Neural progenitor cell (in vitro differentiated cells): Measurements from ENCODE around the gene NDST1. TPM values are rescaled to one million over a fixed set of nuclear protein-coding genes. Genes with fewer than 3 reads are reported as not detected.

Experiments
- DNase-seq: peaks from one replicate; pipeline ENCODE4 v3.0.0-alpha.2; 2016; ENCODE audit warnings: low spot score
- H2AFZ ChIP-seq: fragments of 200-600 bp; sonication (generic); replicated peaks from 2 replicates; pipeline ENCODE4 v1.6.1; 2016; ENCODE audit warnings: antibody characterized with exemption
- H3F3A ChIP-seq: fragments of 200-600 bp; sonication (generic); 2 replicates; pipeline ENCODE4 v1.6.1; 2016; ENCODE audit warnings: antibody characterized with exemption, low read depth
- H3K27ac ChIP-seq: fragments of 200-600 bp; sonication (generic); 2 replicates; pipeline ENCODE4 v1.5.1; 2016; ENCODE audit warnings: mild to moderate bottlenecking
- H3K27me3 ChIP-seq: fragments of 200-600 bp; sonication (generic); 2 replicates; pipeline ENCODE4 v1.6.1; 2016; ENCODE audit warnings: mild to moderate bottlenecking, moderate library complexity
- H3K36me3 ChIP-seq: fragments of 200-600 bp; sonication (generic); 2 replicates; pipeline ENCODE4 v1.5.1; 2016
- H3K4me1 ChIP-seq: fragments of 200-600 bp; sonication (generic); 2 replicates; pipeline ENCODE4 v1.6.1; 2016; ENCODE audit warnings: mixed run types
- H3K4me2 ChIP-seq: fragments of 200-600 bp; sonication (generic); 2 replicates; pipeline ENCODE4 v1.6.1; 2016
- H3K4me3 ChIP-seq: fragments of 200-600 bp; sonication (generic); 2 replicates; pipeline ENCODE4 v1.5.1; 2016
- H3K79me2 ChIP-seq: fragments of 200-600 bp; sonication (generic); 2 replicates; pipeline ENCODE4 v1.6.1; 2016; ENCODE audit warnings: low read depth
- H3K9ac ChIP-seq: fragments of 200-600 bp; sonication (generic); 2 replicates; pipeline ENCODE4 v1.6.1; 2016
- H3K9me3 ChIP-seq: fragments of 200-600 bp; sonication (generic); 2 replicates; pipeline ENCODE4 v1.5.1; 2016; ENCODE audit warnings: low read depth
- H4K20me1 ChIP-seq: fragments of 200-600 bp; sonication (generic); 2 replicates; pipeline ENCODE4 v1.6.1; 2016; ENCODE audit warnings: low read depth
- H3K27ac Mint-ChIP-seq: 3 replicates; pipeline ENCODE4 v1.8.0; 2021; ENCODE audit warnings: mixed read lengths
- H3K27me3 Mint-ChIP-seq: 2 replicates; pipeline ENCODE4 v1.8.0; 2022; ENCODE audit warnings: low read depth, mild to moderate bottlenecking, inconsistent platforms, moderate library complexity, mixed read lengths; ENCODE audit not compliant: insufficient read depth
- H3K36me3 Mint-ChIP-seq: 3 replicates; pipeline ENCODE4 v1.8.0; 2021; ENCODE audit warnings: mixed read lengths
- H3K4me1 Mint-ChIP-seq: 3 replicates; pipeline ENCODE4 v1.8.0; 2021; ENCODE audit warnings: mixed read lengths
- H3K4me3 Mint-ChIP-seq: 3 replicates; pipeline ENCODE4 v1.8.0; 2021; ENCODE audit warnings: mild to moderate bottlenecking, moderate library complexity, mixed read lengths
- H3K9me3 Mint-ChIP-seq: 3 replicates; pipeline ENCODE4 v1.8.0; 2020; ENCODE audit warnings: mixed read lengths
- EZH2 ChIP-seq: fragments of 200-600 bp; sonication (generic); IDR thresholded peaks from 2 replicates; pipeline ENCODE4 v1.6.1; 2017; ENCODE audit warnings: antibody characterized with exemption, mild to moderate bottlenecking, moderate library complexity
- EZH2phosphoT487 ChIP-seq: fragments of 200-600 bp; sonication (generic); IDR thresholded peaks from 2 replicates; pipeline ENCODE4 v1.6.1; 2017; ENCODE audit warnings: antibody characterized with exemption
- total RNA-seq: library from RNA; depleted of rRNA; stranded (reverse); fragments of >200 nt; gene quantifications from 2 replicates; pipeline ENCODE4 v1.2.3, GENCODE V29; 2015; ENCODE audit warnings: low replicate concordance
- TF ChIP-seq, protein P1 (sequence below): fragments of 200-600 bp; sonication (generic); IDR thresholded peaks from 2 replicates; pipeline ENCODE4 v1.5.1; 2017; ENCODE audit warnings: antibody characterized with exemption, mild to moderate bottlenecking

NDST1 gene
- total RNA-seq, 1 donor from 2014 or later: 22.9 TPM

DNA sequence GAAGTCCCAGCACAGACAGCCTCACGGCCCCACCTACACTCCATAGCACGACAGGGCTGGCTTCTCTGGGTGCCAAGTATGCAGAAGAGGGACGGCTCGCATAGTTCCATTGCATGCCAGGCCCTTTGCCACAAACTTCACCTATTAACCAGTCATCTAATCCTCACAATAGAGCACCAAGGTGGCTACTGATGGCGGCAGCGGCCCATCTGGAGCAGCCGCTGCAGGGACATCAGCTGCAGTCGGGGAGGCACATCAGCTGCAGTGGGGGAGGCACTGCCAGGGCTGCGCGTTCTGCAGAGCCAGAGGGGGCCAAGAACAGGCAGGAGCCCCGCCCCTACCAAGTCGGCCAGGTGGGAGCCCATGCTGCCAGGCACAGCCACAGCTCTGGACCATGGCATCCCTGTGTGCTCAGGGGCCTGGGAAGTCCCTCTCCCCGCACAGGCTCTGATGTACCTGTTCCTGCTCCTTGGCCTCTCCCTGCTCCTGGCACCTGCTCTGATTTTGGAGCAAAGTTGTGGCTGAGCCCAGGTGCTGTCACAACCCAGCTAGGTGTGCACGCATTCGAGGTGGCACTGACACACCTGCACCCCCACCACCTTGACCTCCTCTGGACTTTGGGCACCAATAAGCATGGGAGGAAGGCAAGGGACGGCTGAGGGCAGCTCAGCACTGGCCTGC is 71.0 kb downstream of the NDST1 start:
- H3K4me1 Mint-ChIP-seq: peaks cover 14% of the 10 kb centered on the region
- Histone ChIP-seq H4K20me1 (no peaks in the 10 kb centered on the region), H3K79me2 (no peaks in the 10 kb centered on the region), H3K4me2 (no peak overlapping the region), H2AFZ (no peak overlapping the region), H3K9me3 (no peaks in the 10 kb centered on the region), H3K36me3 (no peaks in the 10 kb centered on the region), H3K4me3 (no peak overlapping the region), H3F3A (no peaks in the 10 kb centered on the region), H3K27ac (no peak overlapping the region), H3K4me1 (peaks cover 12% of the 10 kb centered on the region), H3K27me3 (no peaks in the 10 kb centered on the region), H3K9ac (no peak overlapping the region)
- TF ChIP-seq, protein P1, sequence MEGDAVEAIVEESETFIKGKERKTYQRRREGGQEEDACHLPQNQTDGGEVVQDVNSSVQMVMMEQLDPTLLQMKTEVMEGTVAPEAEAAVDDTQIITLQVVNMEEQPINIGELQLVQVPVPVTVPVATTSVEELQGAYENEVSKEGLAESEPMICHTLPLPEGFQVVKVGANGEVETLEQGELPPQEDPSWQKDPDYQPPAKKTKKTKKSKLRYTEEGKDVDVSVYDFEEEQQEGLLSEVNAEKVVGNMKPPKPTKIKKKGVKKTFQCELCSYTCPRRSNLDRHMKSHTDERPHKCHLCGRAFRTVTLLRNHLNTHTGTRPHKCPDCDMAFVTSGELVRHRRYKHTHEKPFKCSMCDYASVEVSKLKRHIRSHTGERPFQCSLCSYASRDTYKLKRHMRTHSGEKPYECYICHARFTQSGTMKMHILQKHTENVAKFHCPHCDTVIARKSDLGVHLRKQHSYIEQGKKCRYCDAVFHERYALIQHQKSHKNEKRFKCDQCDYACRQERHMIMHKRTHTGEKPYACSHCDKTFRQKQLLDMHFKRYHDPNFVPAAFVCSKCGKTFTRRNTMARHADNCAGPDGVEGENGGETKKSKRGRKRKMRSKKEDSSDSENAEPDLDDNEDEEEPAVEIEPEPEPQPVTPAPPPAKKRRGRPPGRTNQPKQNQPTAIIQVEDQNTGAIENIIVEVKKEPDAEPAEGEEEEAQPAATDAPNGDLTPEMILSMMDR: no peak
- TF ChIP-seq EZH2phosphoT487 (no peak), EZH2 (no peak)
- H3K9me3 Mint-ChIP-seq: no peaks in the 10 kb centered on the region
- H3K27ac Mint-ChIP-seq: no peak overlapping the region
- H3K4me3 Mint-ChIP-seq: no peak overlapping the region
- no peak for DNase-seq
- no peaks in the 10 kb centered on the region for H3K36me3 Mint-ChIP-seq
- H3K27me3 Mint-ChIP-seq: peaks cover 7% of the 10 kb centered on the region

DNA sequence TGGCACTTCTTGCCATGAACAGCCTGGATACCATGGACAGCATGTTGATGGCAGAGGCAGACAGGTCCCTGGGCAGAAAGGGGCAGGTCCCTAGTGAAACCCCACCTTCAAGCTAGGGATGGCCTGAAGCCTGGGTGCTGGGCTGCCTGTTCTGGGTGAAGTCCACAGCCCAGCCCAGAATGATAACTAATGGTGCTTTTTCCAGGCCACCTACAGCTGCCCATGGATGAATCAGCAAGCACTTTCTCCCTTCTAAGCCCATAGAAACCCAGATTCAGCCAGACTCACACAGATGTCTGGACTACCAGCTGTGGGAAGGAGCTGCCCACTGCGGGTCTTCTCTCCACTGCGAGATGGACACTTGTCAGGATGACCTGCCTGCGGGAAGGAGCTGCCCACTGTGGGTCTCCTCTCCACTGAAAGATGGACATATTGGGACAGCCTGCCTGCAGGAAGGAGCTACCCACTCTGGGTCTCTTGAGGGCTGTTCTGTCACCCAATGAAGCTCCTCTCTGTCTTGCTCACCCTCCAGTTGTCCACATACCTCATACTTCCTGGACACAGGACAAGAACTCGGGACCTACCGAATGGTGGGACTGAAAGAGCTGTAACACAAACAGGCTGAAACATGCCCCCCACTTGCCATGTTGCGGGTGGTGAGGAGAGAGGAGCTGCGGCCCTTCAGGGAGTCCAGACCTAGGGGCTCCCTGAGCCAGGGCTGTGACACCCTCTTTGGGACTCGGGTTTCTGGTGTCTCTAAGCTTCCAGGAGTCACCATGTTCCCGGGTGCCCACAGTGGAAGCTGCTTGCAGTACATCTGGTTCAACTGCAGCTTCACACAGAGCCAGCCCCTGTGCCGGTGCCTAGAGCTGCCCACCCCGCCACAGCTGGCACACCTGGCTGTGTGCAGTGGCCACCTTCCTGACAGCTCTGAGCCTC is 71.8 kb downstream of the NDST1 start:
- peaks cover 12% of the 10 kb centered on the region for H3K4me1 ChIP-seq
- H3K9ac ChIP-seq: no peak overlapping the region
- Mint-ChIP-seq H3K4me3 (no peak overlapping the region), H3K36me3 (no peaks in the 10 kb centered on the region), H3K27me3 (peaks cover 7% of the 10 kb centered on the region), H3K27ac (no peak overlapping the region), H3K9me3 (no peaks in the 10 kb centered on the region), H3K4me1 (peaks cover 14% of the 10 kb centered on the region)
- H3K9me3 ChIP-seq: no peaks in the 10 kb centered on the region
- no peak overlapping the region for H3K4me3 ChIP-seq
- H2AFZ ChIP-seq: no peak overlapping the region
- no peaks in the 10 kb centered on the region for H3K36me3 ChIP-seq
- no peaks in the 10 kb centered on the region for H3K79me2 ChIP-seq
- no peaks in the 10 kb centered on the region for H4K20me1 ChIP-seq
- no peak for TF ChIP-seq EZH2
- TF ChIP-seq, protein P1: no peak
- no peak for TF ChIP-seq EZH2phosphoT487
- DNase-seq: no peak
- H3K27ac ChIP-seq: no peak overlapping the region
- no peaks in the 10 kb centered on the region for H3K27me3 ChIP-seq
- H3K4me2 ChIP-seq: no peak overlapping the region
- no peaks in the 10 kb centered on the region for H3F3A ChIP-seq

DNA sequence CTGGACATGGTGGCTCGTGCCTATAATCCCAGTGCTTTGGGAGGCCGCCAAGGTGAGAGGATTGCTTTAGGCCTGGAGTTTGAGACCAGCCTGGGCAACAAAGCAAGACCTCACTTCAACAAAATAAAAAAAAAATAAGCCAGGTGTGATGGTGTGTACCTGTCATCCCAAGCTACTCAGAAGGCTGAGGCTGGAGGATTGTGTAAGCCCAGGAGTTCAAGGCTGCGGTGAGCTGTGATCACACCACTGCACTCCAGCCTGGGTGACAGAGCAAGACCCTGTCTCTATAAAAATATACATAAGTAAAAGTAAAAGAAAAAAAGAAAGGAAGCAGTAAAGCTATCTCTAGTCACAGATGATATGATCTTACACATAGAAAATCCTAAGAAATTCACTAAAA is 73.0 kb downstream of the NDST1 start:
- peaks cover 14% of the 10 kb centered on the region for H3K4me1 Mint-ChIP-seq
- H3K27me3 Mint-ChIP-seq: peaks cover 7% of the 10 kb centered on the region
- H3K4me1 ChIP-seq: peaks cover 12% of the 10 kb centered on the region
- no peak overlapping the region for H3K27ac ChIP-seq
- DNase-seq: no peak
- H3K27me3 ChIP-seq: no peaks in the 10 kb centered on the region
- H3K36me3 Mint-ChIP-seq: no peaks in the 10 kb centered on the region
- TF ChIP-seq, protein P1: no peak
- TF ChIP-seq EZH2 (no peak), EZH2phosphoT487 (no peak)
- H3K4me3 ChIP-seq: no peak overlapping the region
- no peak overlapping the region for H3K4me2 ChIP-seq
- no peaks in the 10 kb centered on the region for H4K20me1 ChIP-seq
- no peaks in the 10 kb centered on the region for H3K9me3 ChIP-seq
- H3K4me3 Mint-ChIP-seq: no peak overlapping the region
- H3K36me3 ChIP-seq: no peaks in the 10 kb centered on the region
- no peaks in the 10 kb centered on the region for H3F3A ChIP-seq
- no peaks in the 10 kb centered on the region for H3K9me3 Mint-ChIP-seq
- no peaks in the 10 kb centered on the region for H3K79me2 ChIP-seq
- no peak overlapping the region for H3K27ac Mint-ChIP-seq
- H3K9ac ChIP-seq: no peak overlapping the region
- no peak overlapping the region for H2AFZ ChIP-seq
